Hematopoietic multipotent progenitor cell treated with erythropoietin and hydrocortisone succinate and interleukin-3 and kit ligand, for 4 days (in vitro differentiated cells): ENCODE results near the gene TAF11L14.
"Not testable (repeated sequence)": the region's sequence is repeated elsewhere in the genome, so short reads cannot be mapped to it uniquely, and the experiment has no call there.

Source experiments
- DNase-seq: peaks from one replicate; pipeline ENCODE4 v3.0.0-alpha.2; 2015

The TAF11L14 gene

DNA sequence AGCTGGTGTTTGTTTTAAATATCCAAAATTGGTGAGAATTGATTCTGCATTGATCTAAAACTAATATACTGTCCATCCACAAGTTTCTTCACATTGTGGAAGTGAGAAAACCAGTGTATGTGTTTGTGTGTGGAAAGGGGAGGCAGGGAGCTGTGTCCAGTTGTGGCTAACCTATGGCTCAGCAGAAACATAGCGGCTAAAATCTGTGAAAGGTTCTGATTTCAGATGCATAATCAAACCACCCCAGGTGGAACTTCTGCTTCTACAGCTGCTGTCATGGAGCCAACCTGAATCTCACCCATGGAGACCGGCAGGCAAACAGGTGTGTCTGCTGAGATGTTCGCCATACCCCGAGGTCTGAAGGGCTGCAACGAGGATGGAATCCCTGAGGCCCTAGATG is at the start of gene TAF11L14:
TAF11L14 (plus strand) TSS at position 301 of the 400 bp plus-strand sequence.
- no peak for DNase-seq

DNA sequence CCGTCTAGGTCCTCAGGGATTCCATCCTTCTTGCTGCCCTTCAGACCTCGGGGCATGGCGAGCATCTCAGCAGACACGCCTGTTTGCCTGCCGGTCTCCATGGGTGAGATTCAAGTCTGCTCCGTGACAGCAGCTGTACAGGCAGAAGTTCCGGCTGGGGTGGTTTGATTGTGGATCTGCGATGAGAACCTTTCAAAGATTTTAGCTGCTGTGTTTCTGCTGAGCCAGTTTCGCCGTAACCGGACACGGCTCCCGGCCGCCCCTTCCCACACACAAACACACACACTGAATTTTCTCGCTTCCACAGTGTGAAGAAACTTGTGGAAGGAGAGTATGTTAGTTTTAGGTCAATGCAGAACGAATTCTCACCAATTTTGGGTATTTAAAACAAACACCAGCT is 48.6 kb upstream of the TAF11L14 start, which contains the start of gene TAF11L7:
TAF11L7 (minus strand) TSS at position 101 of the 400 bp plus-strand sequence.
- not testable (repeated sequence) for DNase-seq

DNA sequence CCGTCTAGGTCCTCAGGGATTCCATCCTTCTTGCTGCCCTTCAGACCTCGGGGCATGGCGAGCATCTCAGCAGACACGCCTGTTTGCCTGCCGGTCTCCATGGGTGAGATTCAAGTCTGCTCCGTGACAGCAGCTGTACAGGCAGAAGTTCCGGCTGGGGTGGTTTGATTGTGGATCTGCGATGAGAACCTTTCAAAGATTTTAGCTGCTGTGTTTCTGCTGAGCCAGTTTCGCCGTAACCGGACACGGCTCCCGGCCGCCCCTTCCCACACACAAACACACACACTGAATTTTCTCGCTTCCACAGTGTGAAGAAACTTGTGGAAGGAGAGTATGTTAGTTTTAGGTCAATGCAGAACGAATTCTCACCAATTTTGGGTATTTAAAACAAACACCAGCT is 43.4 kb upstream of the TAF11L14 start, which contains the start of gene TAF11L8:
TAF11L8 (minus strand) TSS at position 101 of the 400 bp plus-strand sequence.
- not testable (repeated sequence) for DNase-seq

DNA sequence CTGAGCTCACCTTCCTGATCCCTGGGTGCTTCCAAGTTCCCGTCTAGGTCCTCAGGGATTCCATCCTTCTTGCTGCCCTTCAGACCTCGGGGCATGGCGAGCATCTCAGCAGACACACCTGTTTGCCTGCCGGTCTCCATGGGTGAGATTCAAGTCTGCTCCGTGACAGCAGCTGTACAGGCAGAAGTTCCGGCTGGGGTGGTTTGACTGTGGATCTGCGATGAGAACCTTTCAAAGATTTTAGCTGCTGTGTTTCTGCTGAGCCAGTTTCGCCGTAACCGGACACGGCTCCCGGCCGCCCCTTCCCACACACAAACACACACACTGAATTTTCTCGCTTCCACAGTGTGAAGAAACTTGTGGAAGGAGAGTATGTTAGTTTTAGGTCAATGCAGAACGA is 40.0 kb upstream of the TAF11L14 start, which contains the start of gene TAF11L9:
TAF11L9 (minus strand) TSS at position 140 of the 400 bp plus-strand sequence.
- not testable (repeated sequence) for DNase-seq

DNA sequence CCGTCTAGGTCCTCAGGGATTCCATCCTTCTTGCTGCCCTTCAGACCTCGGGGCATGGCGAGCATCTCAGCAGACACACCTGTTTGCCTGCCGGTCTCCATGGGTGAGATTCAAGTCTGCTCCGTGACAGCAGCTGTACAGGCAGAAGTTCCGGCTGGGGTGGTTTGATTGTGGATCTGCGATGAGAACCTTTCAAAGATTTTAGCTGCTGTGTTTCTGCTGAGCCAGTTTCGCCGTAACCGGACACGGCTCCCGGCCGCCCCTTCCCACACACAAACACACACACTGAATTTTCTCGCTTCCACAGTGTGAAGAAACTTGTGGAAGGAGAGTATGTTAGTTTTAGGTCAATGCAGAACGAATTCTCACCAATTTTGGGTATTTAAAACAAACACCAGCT is 36.5 kb upstream of the TAF11L14 start, which contains the start of gene TAF11L10:
TAF11L10 (minus strand) TSS at position 101 of the 400 bp plus-strand sequence.
- not testable (repeated sequence) for DNase-seq

DNA sequence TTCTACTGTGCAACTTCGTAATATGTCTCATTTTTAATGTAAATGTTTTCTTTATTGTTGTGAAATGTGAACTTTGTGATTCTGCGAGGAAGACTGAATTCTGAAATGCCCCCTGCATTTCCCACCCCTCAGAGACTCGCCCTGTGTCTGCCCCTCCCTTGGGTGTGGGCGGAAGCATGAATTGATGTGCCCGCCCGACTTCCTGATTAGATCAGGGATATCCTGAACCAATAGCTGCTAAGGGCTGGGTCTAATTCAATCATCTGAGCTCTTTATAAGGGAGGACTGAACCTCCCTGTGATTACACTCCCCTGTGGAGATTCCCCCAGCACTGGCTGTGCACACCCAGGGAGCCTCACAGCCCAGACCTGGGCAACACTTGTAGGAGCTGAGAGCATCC is 30.4 kb upstream of the TAF11L14 start, which contains the start of gene TAF11L11:
TAF11L11 (plus strand) TSS at position 304 of the 400 bp plus-strand sequence.
- not testable (repeated sequence) for DNase-seq

DNA sequence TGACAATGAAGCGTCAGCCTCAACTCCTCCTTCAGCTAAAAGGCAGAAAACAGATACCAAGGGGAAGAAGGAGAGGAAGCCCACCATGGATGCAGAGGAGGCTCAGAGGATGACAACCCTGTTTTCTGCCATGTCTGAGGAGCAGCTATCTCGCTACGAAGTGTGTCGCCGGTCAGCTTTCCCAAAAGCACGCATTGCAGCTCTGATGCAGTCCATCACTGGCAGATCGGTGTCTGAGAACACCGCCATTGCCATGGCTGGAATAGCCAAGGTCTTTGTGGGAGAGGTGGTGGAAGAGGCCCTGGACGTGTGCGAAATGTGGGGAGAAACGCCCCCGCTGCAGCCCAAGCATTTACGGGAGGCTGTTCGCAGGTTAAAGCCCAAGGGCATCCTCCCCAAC is 29.3 kb upstream of the TAF11L14 start:
- no peak for DNase-seq

DNA sequence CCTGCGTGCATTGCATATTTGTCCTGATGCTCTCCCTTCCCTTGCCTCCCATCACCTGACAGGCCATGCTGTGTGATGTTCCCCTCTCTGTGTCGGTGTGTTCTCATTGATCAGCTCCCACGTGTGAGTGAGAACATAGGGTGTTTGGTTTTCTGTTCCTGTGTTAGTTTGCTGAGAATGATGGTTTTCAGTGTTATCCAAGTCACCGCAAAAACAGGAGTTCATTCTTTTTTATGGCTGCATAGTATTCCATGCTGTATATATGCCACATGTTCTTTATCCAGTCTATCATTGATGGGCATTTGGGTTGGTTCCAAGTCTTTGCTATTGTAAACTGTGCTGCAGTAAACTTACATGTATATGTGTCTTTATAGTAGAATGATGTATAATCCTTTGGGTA is 26.8 kb upstream of the TAF11L14 start:
- DNase-seq = not testable (repeated sequence)

DNA sequence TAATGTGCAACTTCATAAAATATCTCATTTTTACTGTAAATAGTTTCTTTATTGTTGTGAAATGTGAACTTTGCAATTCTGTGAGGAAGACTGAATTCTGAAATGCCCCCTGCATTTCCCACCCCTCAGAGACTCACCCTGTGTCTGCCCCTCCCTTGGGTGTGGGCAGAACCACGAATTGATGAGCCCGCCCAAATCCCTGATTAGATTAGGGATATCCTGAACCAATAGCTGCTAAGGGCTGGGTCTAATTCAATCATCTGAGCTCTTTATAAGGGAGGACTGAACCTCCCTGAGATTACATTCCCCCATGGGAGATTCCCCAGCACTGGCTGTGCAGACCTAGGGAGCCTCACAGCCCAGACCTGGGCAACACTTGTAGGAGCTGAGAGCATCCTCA is 24.2 kb upstream of the TAF11L14 start, which contains the start of gene TAF11L12:
TAF11L12 (plus strand) TSS at position 301 of the 400 bp plus-strand sequence.
- not testable (repeated sequence) for DNase-seq

DNA sequence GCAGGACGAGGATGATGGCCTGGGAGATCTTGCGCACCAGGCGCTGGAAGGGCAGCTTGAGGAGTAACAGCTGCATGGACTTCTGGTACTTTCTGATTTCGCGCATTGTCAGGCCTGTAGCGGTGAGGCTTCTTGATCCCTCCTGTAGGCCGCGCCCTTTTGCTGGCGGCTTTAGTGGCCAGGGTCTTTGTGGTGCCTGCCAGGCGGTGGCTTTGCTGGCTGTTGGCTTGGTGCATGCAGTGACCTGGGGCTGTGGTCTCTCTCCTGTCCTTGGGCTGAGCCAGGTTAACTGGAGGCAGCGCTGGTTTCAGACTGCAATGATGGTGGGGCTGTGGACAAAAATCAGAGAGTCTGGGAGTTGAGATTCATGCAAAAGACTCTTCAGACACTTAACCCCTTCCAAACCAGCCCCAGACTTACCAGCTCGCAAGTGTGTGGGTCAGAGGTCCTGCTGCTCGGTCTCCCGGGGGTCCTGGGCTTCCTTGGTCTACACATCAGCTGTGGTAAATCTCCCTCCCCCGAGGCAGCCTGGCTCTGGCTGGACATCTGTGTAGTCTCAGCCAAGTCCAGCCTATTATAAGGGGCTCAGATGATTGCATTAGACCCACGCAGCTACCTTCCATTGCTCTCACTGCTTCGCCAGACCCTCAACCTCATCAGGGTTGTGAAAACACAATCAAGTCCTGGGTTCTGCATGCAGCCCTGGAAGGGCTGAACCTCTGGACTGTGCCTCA is 19.2 kb upstream of the TAF11L14 start:
- no peak for DNase-seq

DNA sequence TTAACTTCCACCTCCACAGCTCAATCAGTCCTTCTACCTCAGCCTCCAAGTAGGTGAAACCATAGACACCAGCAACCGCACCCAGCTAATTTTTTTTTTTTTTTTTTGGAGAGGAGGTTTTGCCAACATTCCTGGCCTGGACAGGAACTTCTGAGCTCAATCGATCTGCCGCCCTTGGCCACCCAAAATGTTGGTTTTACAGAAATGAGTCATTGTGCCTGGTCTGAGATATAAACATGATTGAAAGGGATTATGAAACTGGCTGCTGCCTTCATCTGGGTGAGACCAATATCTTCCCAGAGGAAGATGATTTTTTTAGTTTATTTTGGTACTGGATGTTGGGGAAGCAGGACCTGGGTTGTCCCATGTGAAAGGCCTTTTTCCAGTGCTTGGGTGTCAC is 14.9 kb upstream of the TAF11L14 start:
- no peak for DNase-seq

DNA sequence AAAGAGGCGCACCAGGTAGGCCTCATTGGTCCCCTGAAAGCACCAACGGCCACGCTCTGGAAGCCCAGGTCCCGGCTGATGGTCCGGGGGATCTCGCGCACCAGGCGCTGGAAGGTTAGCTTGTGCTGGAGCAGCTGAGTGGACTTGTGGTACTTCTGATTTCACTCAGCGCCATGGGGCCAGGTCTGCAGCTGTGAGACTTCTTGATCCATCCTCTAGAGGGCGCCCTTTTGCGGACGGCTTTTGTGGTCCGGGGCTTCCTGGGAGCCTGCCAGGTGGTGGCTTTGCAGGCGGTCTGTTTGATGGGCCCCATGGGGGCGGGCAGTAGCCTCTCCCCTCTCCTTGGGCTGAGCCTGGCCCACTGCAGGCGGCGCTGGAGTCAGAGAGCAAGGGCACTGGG is 13.6 kb upstream of the TAF11L14 start:
- DNase-seq = no peak

DNA sequence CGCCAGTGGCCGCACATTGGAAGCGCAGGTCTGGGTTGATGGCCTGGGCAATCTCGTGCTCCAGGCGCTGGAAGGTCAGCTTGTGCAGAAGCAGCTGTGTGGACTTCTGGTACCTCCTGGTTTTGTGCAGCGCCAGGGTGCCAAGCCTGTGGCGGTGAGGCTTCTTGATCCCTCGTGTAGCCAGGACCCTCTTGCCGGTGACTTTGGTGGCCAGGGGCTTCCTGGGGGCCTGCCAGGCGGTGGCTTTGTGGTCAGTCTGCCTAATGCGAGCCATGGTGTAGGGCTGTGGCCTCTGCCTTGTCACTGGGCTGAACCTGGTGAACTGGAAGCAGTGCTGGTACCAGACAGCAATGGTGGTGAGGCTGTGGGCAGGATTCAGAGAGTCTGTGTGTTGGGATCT is 8.6 kb upstream of the TAF11L14 start:
- DNase-seq = no peak

DNA sequence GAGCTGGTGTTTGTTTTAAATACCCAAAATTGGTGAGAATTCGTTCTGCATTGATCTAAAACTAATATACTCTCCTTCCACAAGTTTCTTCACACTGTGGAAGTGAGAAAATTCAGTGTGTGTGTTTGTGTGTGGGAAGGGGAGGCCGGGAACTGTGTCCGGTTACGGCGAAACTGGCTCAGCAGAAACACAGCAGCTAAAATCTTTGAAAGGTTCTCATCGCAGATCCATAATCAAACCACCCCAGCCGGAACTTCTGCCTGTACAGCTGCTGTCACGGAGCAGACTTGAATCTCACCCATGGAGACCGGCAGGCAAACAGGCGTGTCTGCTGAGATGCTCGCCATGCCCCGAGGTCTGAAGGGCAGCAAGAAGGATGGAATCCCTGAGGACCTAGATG is 2.5 kb upstream of the TAF11L14 start, which contains the start of gene TAF11L13:
TAF11L13 (plus strand) TSS at position 301 of the 400 bp plus-strand sequence.
- not testable (repeated sequence) for DNase-seq

DNA sequence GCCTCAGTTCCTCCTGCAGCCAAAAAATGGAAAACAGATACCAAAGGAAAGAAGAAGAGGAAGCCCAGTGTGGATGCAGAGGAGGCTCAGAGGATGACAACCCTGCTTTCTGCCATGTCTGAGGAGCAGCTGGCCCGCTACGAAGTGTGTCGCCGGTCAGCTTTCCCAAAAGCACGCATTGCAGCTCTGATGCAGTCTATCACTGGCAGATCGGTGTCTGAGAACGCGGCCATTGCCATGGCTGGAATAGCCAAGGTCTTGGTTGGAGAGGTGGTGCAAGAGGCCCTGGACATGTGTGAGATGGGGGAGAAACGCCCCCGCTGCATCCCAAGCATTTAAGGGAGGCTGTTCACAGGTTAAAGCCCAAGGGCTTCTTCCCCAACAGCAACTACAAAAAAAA is 15.0 kb downstream of the TAF11L14 start:
- DNase-seq = not testable (repeated sequence)

DNA sequence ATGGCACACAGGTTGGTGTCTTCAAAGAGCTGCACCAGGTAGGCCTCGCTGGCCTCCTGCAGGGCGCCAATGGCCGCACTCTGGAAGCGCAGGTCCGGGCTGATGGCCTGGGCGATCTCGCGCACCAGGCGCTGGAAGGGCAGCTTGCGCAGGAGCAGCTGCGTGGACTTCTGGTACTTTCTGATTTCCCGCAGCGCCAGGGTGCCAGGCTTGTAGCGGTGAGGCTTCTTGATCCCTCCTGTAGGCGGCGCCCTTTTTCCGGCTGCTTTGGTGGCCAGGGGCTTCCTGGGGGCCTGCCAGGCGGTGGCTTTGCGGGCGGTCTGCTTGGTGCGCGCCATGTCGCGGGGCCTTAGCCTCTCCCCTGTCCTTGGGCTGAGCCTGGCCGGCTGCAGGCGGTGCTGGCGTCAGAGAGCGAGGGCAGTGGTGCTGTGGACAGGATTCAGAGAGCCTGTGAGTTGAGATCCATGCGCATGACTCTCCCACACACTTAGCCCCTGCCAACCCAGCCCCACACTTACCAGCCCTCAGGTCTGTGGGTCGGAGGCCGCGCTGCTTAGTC is 21.0 kb downstream of the TAF11L14 start:
- DNase-seq = not testable (repeated sequence)

DNA sequence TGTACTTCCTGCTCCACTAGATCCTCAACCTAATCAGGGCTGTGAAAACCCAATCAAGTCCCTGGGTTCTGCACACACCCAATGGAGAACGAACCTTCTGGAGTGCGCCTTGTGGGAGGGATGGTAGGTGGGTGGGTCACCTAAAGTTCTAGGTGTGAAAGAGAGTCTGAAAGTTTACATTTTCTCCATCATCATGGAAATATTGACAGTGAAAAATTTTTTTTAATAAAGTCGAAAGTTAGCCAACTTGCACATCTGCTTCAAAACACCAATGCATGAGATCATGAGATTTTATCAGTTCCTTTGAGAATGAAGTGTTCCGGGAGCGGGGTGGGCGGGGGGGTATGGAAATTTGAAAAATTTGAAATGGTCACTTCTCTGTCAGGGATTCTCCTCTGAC is 21.7 kb downstream of the TAF11L14 start:
- DNase-seq = no peak

DNA sequence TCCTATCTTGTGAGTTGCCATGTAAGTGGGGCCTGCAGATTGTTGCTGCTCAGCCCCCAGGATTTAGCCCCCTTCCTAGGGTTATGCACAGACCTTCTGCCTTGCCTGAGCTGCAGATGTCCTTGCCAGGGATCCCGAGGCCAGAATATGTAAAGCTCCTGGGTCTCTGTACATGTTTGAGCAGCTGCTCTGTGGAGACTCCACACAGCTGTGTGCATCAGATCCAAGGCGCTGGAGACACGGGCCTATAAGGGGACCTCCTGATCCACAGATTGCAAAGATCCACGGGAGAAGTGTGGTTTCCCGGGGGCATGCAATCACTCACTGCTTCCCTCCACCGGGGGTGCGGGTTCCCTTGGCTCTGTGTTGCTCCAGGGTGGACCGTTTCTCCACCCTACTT is 28.9 kb downstream of the TAF11L14 start:
- no peak for DNase-seq

DNA sequence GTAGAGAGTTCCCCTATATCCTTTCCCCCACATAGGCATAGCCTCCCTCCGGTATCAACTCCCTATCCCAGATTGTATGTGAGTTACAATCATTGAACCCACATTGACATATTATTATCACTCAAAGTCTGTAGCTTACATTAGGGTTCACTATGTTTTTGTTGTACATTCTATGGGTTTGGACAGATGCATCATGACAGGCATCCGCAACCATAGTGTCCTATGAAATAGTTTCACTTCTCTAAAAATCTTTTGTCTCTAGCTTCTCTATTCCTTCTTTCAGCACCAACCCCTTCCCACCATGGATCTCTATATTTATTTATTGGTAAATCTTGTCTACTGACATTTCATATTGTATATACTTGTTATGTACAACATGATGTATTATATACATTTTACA is 31.6 kb downstream of the TAF11L14 start:
- no peak for DNase-seq

DNA sequence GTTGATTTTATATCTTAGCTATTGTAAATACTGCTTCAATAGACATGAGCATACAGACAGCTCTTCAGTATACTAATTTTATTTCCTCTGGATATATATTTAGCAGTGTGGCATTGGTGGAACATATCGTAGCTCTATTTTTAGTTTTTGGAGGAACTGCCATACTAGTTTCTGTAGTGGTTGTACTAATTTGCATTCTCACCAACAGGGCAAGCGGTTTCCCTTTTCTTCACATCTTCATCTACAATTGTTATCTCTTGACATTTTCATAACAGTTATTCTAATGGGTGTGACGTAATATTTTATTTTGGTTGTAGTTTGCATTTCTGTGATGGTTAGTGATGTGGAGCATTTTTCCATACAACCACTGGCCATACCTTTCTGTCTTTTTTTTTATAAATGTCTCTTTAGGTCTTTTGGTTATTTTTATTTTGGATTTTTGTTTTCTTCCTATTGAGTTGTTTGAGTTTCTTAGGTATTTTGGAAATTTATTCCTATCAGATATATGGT is 32.5 kb downstream of the TAF11L14 start:
- DNase-seq = no peak

DNA sequence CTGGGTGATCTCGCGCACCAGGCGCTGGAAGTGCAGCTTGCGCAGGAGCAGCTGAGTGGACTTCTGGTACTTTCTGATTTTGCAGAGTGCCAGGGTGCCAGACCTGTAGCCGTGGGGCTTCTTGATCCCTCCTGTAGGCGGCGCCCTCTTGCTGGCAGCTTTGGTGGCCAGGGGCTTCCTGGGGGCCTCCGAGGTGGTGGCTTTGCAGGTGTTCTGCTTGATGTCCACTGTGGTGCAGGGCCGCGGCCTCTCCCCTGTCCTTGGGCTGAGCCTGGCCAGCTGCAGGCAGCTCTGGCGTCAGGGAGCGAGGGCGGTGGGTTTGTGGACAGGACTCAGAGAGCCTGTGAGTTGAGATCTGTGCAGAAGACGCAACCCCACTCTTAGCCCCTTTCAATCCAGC is 36.1 kb downstream of the TAF11L14 start:
- DNase-seq = no peak

DNA sequence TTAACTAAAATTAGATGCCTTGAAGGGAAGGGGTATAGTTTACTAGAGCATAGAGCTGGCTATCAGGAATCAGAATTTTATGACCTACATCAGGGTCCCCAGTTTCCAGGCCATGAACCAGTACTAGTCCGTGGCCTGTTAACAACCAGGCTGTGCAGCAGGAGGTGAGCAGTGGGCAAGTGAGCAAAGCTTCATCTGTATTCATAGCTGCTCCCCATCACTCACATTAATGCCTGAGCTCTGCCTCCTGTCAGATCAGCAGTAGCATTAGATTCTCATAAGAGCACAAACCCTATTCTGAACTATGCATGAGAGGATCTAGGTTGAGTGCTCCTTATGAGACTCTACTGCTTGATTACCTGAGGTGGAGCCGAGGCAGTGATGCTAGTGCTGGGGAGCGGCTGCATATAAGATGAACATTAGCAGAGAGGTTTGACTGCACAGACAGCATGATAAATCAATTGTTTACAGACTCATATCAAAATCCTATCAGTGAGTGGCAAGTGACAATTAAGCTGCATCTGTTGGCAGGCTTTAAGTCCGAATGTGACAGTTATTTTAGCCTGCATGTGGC is 44.6 kb downstream of the TAF11L14 start:
- DNase-seq = no peak

DNA sequence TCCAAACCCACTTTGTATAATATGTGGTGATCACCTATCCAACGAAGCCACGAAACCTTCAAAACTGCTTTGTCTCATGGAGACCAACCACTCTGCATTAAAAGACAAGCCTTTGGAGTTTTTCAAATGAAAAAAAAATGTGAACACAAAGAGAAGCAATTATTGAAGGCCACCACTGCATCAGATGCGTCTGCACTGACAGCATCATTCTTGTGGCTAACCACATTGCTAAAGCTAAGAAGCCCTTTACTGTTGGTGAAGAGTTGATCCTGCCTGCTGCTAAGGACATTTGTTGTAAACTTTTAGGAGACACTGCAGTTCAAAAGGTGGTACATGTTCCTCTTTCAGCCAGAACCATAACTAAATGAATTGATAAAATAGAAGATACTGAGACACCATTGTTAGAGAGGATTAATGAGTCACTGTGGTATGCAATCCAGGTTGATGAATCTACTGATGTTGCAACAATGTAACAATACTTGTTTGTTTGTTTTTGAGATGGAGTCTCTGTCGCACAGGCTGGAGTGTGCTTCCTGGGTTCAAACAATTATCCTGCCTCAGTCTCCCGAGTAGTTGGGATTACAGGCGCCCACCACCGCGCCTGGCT is 45.4 kb downstream of the TAF11L14 start:
- no peak for DNase-seq
